ENCODE data around the gene HDAC4. TPM values are rescaled to one million over a fixed set of nuclear protein-coding genes. Genes with fewer than 3 reads are reported as not detected.

The HDAC4 gene
- total RNA-seq, 2 donors from 2014 or later = 8.1 to 20.1 TPM

DNA sequence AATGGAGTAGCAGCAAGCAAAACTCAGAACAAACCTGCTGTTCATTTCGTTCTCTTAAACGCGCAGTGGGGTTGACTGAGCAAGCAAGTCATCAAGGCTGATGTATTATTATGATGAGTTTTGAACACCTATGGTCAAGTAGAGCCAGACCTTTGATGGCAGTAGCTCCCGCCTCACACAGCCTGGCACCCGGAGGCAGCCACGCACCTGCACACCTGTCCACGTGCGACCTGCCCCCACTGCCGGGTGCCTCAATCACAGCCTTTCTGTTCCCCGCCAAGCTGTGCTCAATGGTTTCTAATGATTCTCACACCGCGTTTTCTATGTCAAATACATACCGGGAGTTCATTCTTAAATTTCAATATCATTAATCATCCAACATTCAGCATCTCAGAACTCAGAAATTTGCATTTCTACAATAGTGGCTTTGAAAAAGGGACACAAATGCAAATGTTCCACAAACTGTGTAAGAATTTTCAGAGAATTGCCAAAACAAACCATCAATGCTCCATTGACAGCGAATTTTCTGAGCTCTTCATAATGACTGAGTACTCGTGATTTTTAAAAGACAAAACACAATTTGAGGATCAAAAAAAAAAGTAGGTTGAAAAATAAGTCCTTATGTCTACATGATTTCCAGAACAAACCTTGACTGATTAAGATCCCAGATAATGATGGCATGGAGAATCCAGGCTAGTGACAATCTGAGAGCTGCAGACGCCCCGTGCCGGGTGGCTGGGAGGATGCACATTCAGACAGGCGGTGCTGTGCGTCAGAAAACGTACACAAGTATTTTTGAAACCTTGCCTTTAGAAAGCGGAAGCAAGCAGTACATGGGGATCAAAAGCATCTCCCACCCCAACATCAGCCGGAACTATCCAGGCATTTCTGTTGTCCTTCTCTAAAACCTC, 56.6 kb downstream of the HDAC4 start:
- H3K27ac ChIP-seq = no peak overlapping the region
- no peaks in the 10 kb centered on the region for H3K4me1 ChIP-seq
- no peaks in the 10 kb centered on the region for H3K9me3 ChIP-seq
- TF ChIP-seq, protein P1, sequence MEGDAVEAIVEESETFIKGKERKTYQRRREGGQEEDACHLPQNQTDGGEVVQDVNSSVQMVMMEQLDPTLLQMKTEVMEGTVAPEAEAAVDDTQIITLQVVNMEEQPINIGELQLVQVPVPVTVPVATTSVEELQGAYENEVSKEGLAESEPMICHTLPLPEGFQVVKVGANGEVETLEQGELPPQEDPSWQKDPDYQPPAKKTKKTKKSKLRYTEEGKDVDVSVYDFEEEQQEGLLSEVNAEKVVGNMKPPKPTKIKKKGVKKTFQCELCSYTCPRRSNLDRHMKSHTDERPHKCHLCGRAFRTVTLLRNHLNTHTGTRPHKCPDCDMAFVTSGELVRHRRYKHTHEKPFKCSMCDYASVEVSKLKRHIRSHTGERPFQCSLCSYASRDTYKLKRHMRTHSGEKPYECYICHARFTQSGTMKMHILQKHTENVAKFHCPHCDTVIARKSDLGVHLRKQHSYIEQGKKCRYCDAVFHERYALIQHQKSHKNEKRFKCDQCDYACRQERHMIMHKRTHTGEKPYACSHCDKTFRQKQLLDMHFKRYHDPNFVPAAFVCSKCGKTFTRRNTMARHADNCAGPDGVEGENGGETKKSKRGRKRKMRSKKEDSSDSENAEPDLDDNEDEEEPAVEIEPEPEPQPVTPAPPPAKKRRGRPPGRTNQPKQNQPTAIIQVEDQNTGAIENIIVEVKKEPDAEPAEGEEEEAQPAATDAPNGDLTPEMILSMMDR (IDR thresholded peaks at IDR 0.05) = no peak
- H3K27me3 ChIP-seq = no peaks in the 10 kb centered on the region
- DNase-seq (ENCODE audit: low spot score) = no peak
- no peaks in the 10 kb centered on the region for H3K36me3 ChIP-seq
- no peak overlapping the region for H3K4me3 ChIP-seq

DNA sequence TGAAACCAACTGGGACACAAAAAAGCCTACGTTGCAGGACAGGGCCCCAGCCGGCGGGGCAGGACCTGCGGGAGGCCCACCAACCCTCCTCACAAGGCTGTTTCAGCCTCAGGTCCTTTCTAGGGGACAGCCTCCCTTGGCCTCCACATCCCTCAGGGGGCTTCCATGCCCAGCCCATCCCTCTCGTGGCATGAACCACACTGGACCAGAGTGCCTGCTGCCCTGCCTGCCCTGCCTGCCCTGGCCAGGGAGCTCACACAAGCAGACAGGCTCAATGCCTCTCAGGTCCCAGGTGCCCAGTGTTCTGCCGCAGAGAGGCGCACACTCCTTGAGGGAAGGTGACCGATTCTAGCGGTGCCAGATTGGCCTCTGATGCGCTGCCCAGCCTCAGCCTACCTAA, 57.4 kb downstream of the HDAC4 start:
- H3K4me3 ChIP-seq = no peak overlapping the region
- no peak for DNase-seq (ENCODE audit: low spot score)
- no peaks in the 10 kb centered on the region for H3K36me3 ChIP-seq
- H3K9me3 ChIP-seq = no peaks in the 10 kb centered on the region
- TF ChIP-seq, protein P1 (IDR thresholded peaks at IDR 0.05) = no peak
- H3K27me3 ChIP-seq = no peaks in the 10 kb centered on the region
- no peaks in the 10 kb centered on the region for H3K4me1 ChIP-seq
- no peak overlapping the region for H3K27ac ChIP-seq

DNA sequence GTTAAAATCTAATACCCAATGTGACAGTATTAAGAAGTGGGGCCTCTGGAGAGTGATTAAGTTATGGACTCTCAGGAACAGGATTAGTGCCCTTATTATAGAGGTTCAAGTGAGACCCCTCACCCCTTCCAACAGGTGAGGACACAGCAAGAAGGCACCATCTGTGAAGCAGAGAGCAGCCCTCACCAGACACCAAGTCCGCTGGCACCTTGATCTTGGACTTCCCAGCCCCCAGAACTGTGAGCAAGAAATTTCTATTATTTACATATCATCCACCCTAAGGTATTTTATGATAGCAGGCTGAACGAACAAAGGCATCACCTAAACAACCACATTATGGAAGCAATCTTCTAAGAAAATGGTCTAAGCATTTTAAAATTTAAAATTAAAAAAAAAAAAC, 59.0 kb downstream of the HDAC4 start:
- Histone ChIP-seq H3K36me3 (no peaks in the 10 kb centered on the region), H3K4me3 (no peak overlapping the region), H3K27me3 (no peaks in the 10 kb centered on the region), H3K4me1 (peaks cover 0 to 14% of the 10 kb centered on the region in 2 donors), H3K9me3 (no peaks in the 10 kb centered on the region), H3K27ac (no peak overlapping the region)
- no peak for DNase-seq (ENCODE audit: low spot score)
- TF ChIP-seq, protein P1 (IDR thresholded peaks at IDR 0.05) = no peak

GRCh38 chr2:239341146-239341732, 59.6 kb downstream of the HDAC4 start:
- no peak for DNase-seq (ENCODE audit: low spot score)
- H3K4me3 ChIP-seq = no peak overlapping the region
- peaks cover 0 to 18% of the 10 kb centered on the region in 2 donors for H3K4me1 ChIP-seq
- H3K36me3 ChIP-seq = no peaks in the 10 kb centered on the region
- H3K27ac ChIP-seq = no peak overlapping the region
- no peaks in the 10 kb centered on the region for H3K27me3 ChIP-seq
- no peaks in the 10 kb centered on the region for H3K9me3 ChIP-seq
- TF ChIP-seq, protein P1 (IDR thresholded peaks at IDR 0.05) = no peak

GRCh38 chr2:239339726-239340601, 60.9 kb downstream of the HDAC4 start:
- H3K4me1 ChIP-seq = peaks cover 0 to 18% of the 10 kb centered on the region in 2 donors

More at GRCh38 chr2:239339726-239340601, 60.9 kb downstream of the HDAC4 start:
- H3K4me3 ChIP-seq = no peak overlapping the region
- H3K27me3 ChIP-seq = no peaks in the 10 kb centered on the region
- H3K27ac ChIP-seq = no peak overlapping the region
- no peaks in the 10 kb centered on the region for H3K36me3 ChIP-seq
- no peaks in the 10 kb centered on the region for H3K9me3 ChIP-seq
- TF ChIP-seq, protein P1 (IDR thresholded peaks at IDR 0.05) = no peak
- no peak for DNase-seq (ENCODE audit: low spot score)

Data from right atrium auricular region (tissue), 2 donors.